ENCODE measurements around the gene TMEM187.

DNA sequence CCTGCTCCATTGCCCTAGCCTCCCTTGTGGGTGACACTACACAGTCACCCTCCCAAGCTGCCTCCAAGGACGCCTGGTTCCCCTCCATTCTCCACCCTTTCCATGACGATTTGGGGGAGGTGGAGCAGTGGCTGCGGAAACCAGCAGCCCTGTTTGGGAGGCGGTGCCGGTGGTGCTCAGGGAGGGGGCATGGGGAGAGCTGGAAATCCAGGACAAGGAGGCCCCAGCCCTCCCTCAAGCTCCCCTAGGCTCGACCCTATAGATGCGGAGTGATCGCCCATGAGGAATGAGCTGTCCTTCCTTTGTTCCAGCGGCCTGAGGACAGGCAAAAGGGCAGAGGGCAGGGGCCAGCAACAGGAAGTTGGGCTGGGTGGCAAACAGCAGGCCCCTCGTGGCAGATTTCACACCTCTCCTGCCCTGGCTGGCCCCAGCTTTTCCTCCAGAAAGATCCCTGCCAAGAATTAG lies 24.5 kb upstream of the TMEM187 start:
- TF ChIP-seq TCF3 (IDR thresholded peaks at IDR 0.05; ENCODE audit: borderline replicate concordance, insufficient read depth, low read depth, low read length) (no peak), FOS (IDR thresholded peaks at IDR 0.05; ENCODE audit: borderline replicate concordance, extremely low read depth, insufficient read length) (no peak), BACH1 (IDR thresholded peaks at IDR 0.05; ENCODE audit: borderline replicate concordance) (no peak), NFYB (IDR thresholded peaks at IDR 0.05; ENCODE audit: insufficient read depth, low read depth, low read length) (no peak), HDGF (IDR thresholded peaks at IDR 0.05) (no peak), NFYA (IDR thresholded peaks at IDR 0.05; ENCODE audit: borderline replicate concordance, low read depth, low read length) (no peak)
- TF ChIP-seq, protein P1, sequence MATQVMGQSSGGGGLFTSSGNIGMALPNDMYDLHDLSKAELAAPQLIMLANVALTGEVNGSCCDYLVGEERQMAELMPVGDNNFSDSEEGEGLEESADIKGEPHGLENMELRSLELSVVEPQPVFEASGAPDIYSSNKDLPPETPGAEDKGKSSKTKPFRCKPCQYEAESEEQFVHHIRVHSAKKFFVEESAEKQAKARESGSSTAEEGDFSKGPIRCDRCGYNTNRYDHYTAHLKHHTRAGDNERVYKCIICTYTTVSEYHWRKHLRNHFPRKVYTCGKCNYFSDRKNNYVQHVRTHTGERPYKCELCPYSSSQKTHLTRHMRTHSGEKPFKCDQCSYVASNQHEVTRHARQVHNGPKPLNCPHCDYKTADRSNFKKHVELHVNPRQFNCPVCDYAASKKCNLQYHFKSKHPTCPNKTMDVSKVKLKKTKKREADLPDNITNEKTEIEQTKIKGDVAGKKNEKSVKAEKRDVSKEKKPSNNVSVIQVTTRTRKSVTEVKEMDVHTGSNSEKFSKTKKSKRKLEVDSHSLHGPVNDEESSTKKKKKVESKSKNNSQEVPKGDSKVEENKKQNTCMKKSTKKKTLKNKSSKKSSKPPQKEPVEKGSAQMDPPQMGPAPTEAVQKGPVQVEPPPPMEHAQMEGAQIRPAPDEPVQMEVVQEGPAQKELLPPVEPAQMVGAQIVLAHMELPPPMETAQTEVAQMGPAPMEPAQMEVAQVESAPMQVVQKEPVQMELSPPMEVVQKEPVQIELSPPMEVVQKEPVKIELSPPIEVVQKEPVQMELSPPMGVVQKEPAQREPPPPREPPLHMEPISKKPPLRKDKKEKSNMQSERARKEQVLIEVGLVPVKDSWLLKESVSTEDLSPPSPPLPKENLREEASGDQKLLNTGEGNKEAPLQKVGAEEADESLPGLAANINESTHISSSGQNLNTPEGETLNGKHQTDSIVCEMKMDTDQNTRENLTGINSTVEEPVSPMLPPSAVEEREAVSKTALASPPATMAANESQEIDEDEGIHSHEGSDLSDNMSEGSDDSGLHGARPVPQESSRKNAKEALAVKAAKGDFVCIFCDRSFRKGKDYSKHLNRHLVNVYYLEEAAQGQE (IDR thresholded peaks at IDR 0.05; ENCODE audit: low read depth, low read length): no peak
- TF ChIP-seq, protein P2, sequence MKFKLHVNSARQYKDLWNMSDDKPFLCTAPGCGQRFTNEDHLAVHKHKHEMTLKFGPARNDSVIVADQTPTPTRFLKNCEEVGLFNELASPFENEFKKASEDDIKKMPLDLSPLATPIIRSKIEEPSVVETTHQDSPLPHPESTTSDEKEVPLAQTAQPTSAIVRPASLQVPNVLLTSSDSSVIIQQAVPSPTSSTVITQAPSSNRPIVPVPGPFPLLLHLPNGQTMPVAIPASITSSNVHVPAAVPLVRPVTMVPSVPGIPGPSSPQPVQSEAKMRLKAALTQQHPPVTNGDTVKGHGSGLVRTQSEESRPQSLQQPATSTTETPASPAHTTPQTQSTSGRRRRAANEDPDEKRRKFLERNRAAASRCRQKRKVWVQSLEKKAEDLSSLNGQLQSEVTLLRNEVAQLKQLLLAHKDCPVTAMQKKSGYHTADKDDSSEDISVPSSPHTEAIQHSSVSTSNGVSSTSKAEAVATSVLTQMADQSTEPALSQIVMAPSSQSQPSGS (IDR thresholded peaks at IDR 0.05; ENCODE audit: low read length): no peak
- TF ChIP-seq, protein P3, sequence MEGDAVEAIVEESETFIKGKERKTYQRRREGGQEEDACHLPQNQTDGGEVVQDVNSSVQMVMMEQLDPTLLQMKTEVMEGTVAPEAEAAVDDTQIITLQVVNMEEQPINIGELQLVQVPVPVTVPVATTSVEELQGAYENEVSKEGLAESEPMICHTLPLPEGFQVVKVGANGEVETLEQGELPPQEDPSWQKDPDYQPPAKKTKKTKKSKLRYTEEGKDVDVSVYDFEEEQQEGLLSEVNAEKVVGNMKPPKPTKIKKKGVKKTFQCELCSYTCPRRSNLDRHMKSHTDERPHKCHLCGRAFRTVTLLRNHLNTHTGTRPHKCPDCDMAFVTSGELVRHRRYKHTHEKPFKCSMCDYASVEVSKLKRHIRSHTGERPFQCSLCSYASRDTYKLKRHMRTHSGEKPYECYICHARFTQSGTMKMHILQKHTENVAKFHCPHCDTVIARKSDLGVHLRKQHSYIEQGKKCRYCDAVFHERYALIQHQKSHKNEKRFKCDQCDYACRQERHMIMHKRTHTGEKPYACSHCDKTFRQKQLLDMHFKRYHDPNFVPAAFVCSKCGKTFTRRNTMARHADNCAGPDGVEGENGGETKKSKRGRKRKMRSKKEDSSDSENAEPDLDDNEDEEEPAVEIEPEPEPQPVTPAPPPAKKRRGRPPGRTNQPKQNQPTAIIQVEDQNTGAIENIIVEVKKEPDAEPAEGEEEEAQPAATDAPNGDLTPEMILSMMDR (IDR thresholded peaks at IDR 0.05 in 2 of 3, conservative IDR thresholded peaks at IDR 0.05 in 1 of 3; ENCODE audit: control insufficient read depth in 2 of 3, extremely low read depth in 1 of 3, insufficient read depth in 1 of 3, low read depth in 3 of 3, low read length in 3 of 3): no peak

Measured in GM12878 (cell line).